Spleen (tissue), 7 donors: ENCODE data around the gene NUDCD2.

Source experiments
- POLR2A ChIP-seq, 3 donors: fragments of 450-650 bp; IDR thresholded peaks; one replicate each; pipeline ENCODE4 v1.5.1; 2017; ENCODE audit warnings: antibody characterized with exemption in 3 of 3, mild to moderate bottlenecking in 1 of 3
- POLR2AphosphoS5 ChIP-seq, 3 donors: sonication (generic); formaldehyde crosslinking; IDR thresholded peaks; one replicate each; pipeline ENCODE4 v1.5.1; 2017; ENCODE audit warnings: antibody characterized with exemption in 3 of 3
- TF ChIP-seq, protein P1 (sequence below), 11 experiments: fragments of 200-600 bp in 7 of 11; fragments of 450-650 bp in 4 of 11; sonication (generic) in 4 of 11; IDR thresholded peaks in 8 of 11; conservative IDR thresholded peaks in 3 of 11; 1 replicate in 7 of 11; 2 replicates in 4 of 11; pipeline versions ENCODE4 v1.4.0 to v1.8.0; 2016 to 2021; ENCODE audit warnings: antibody characterized with exemption in 11 of 11, inconsistent platforms in 4 of 11, mild to moderate bottlenecking in 1 of 11
- donor health status: DM: no; HTN: no; CAD: no; lungs with moderate emphysema.
- donor health status: DM: no; HTN: no; CAD: no.
- donor health status: DM: no; HTN: no; CAD: no.

DNA sequence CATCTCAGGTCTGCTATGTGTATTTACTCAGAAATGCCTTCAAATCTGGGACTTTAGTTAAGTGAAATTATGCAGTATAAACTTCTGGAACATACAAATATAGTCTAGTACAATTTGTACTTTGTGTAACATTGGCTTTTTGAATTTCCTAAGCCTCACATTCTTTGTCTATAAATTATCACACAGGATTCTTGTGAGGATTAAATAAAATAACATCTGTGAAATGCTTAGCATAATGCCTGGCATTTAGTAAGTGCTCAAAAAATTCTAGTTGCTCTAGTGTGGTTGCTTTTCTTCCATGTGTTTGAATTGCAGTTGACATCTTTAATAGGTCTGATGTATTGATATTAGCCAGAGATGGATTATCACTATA, 3.1 kb upstream of the NUDCD2 start:
- TF ChIP-seq, protein P1, sequence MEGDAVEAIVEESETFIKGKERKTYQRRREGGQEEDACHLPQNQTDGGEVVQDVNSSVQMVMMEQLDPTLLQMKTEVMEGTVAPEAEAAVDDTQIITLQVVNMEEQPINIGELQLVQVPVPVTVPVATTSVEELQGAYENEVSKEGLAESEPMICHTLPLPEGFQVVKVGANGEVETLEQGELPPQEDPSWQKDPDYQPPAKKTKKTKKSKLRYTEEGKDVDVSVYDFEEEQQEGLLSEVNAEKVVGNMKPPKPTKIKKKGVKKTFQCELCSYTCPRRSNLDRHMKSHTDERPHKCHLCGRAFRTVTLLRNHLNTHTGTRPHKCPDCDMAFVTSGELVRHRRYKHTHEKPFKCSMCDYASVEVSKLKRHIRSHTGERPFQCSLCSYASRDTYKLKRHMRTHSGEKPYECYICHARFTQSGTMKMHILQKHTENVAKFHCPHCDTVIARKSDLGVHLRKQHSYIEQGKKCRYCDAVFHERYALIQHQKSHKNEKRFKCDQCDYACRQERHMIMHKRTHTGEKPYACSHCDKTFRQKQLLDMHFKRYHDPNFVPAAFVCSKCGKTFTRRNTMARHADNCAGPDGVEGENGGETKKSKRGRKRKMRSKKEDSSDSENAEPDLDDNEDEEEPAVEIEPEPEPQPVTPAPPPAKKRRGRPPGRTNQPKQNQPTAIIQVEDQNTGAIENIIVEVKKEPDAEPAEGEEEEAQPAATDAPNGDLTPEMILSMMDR (IDR thresholded peaks at IDR 0.05 in 8 of 11, conservative IDR thresholded peaks at IDR 0.05 in 3 of 11) = no peak
- TF ChIP-seq POLR2A (IDR thresholded peaks at IDR 0.05) (no peak), POLR2AphosphoS5 (IDR thresholded peaks at IDR 0.05) (no peak)
